K562 (cell line): ENCODE data around the gene ANKRD33. TPM values are rescaled to one million over a fixed set of nuclear protein-coding genes. Genes with fewer than 3 reads are reported as not detected.

Source experiments
- ATAC-seq: fragments of 200-7000 bp; cut with Tn5 transposase; 3 replicates; pipeline ENCODE4 v1.9.1; 2020; ENCODE audit warnings: moderate library complexity
- BruUV-seq: library from RNA; stranded (reverse); fragments of 400-500 nt; replicated peaks from 2 replicates; lab custom pipeline; 2021; lab: Mats Ljungman, UMichigan
- CTCF ChIA-PET: fragments of 300-600 bp; formaldehyde crosslinking; extraction: SDS; loops from one replicate; lab custom pipeline; 2021; ENCODE audit warnings: low intra/inter-chr PET ratio; lab: Yijun Ruan, JAX
- POLR2A ChIA-PET: fragments of 300-600, 350-650 bp; sonication (Branson Sonifier 250); formaldehyde crosslinking; extraction: SDS; loops from one replicate; lab custom pipeline; 2021; ENCODE audit warnings: antibody characterized with exemption, inconsistent platforms; lab: Yijun Ruan, JAX
- DNase-seq, 4 experiments: peaks; one replicate each; pipeline versions ENCODE4 v3.0.0 to v3.0.0-alpha.2; 2011 to 2018; ENCODE audit warnings: low spot score in 3 of 4, mixed read lengths in 3 of 4; ENCODE audit errors: extremely low read depth in 1 of 4
- FAIRE-seq: peaks from 2 replicates; lab custom pipeline; 2011; peaks lifted over from hg19 to GRCh38; lab: Jason Lieb, UNC
- H2AFZ ChIP-seq: 2 replicates; pipeline ENCODE4 v1.6.0; 2011; ENCODE audit warnings: low read depth, low read length, control low read depth, inconsistent platforms
- H3K27ac ChIP-seq: fragments of 200-600 bp; 3 replicates; pipeline ENCODE4 v1.8.0; 2011; ENCODE audit warnings: low read depth, mild to moderate bottlenecking, control low read depth, inconsistent platforms, low read length, moderate library complexity, mixed read lengths; ENCODE audit errors: extremely low read depth
- H3K27me3 ChIP-seq, 2 experiments: fragments of 300-600 bp in 1 of 2; 2 replicates in 1 of 2; 3 replicates in 1 of 2; pipeline versions ENCODE4 v1.6.0 to v1.8.0; 2011; ENCODE audit warnings: inconsistent platforms in 2 of 2, low read length in 2 of 2, mild to moderate bottlenecking in 1 of 2, mixed read lengths in 1 of 2, moderate library complexity in 1 of 2; ENCODE audit not compliant: control insufficient read depth in 2 of 2, insufficient read depth in 2 of 2
- H3K36me3 ChIP-seq: fragments of 300-600 bp; 3 replicates; pipeline ENCODE4 v1.8.0; 2011; ENCODE audit warnings: mild to moderate bottlenecking, low read length, inconsistent platforms; ENCODE audit not compliant: control insufficient read depth, insufficient read depth
- H3K4me1 ChIP-seq, 2 experiments: fragments of 200-600 bp in 1 of 2; replicated peaks in 1 of 2; 2 replicates in 1 of 2; 3 replicates in 1 of 2; pipeline versions ENCODE4 v1.5.1 to v1.8.0; 2011; ENCODE audit warnings: inconsistent platforms in 2 of 2, low read length in 2 of 2, mild to moderate bottlenecking in 1 of 2, mixed read lengths in 1 of 2, moderate library complexity in 1 of 2; ENCODE audit not compliant: control insufficient read depth in 2 of 2, insufficient read depth in 2 of 2
- H3K4me2 ChIP-seq: 2 replicates; pipeline ENCODE4 v1.6.1; 2011; ENCODE audit warnings: low read length, control low read depth, inconsistent platforms, mixed read lengths; ENCODE audit not compliant: insufficient read depth
- H3K4me3 ChIP-seq: fragments of 200-600 bp; sonication (generic), shearing (Covaris generic); 2 replicates; pipeline ENCODE4 v1.5.1; 2016; ENCODE audit warnings: control low read depth, inconsistent platforms
- H3K79me2 ChIP-seq: fragments of 200-600 bp; 3 replicates; pipeline ENCODE4 v1.8.0; 2011; ENCODE audit warnings: low read length, inconsistent platforms; ENCODE audit not compliant: control insufficient read depth, insufficient read depth
- H3K9ac ChIP-seq, 2 experiments: 2 replicates each; pipeline versions ENCODE4 v1.6.0 to v1.6.1; 2011; ENCODE audit warnings: low read depth in 2 of 2, low read length in 2 of 2, control low read depth in 1 of 2, inconsistent platforms in 1 of 2, mild to moderate bottlenecking in 1 of 2, mixed read lengths in 1 of 2; ENCODE audit not compliant: insufficient read depth in 1 of 2
- H3K9me1 ChIP-seq: one replicate; pipeline ENCODE4 v1.6.0; 2011; ENCODE audit warnings: inconsistent platforms, mild to moderate bottlenecking, low read length, moderate library complexity; ENCODE audit not compliant: control insufficient read depth, insufficient read depth
- H3K9me3 ChIP-seq: replicated peaks from 2 replicates; pipeline ENCODE4 v1.5.1; 2011; ENCODE audit warnings: low read depth, low read length, inconsistent platforms; ENCODE audit not compliant: control insufficient read depth, insufficient read depth
- H4K20me1 ChIP-seq: replicated peaks from 2 replicates; pipeline ENCODE4 v1.6.1; 2011; ENCODE audit warnings: low read length, inconsistent platforms, mixed read lengths; ENCODE audit not compliant: control insufficient read depth, insufficient read depth
- ETS2 ChIP-seq: IDR thresholded peaks from 2 replicates; pipeline ENCODE4 v1.6.1; 2016; ENCODE audit warnings: borderline replicate concordance, missing genetic modification characterization, mild to moderate bottlenecking, moderate library complexity, missing compliant biosample characterization; ENCODE audit not compliant: poor library complexity, severe bottlenecking
- HDAC6 ChIP-seq: IDR thresholded peaks from 2 replicates; pipeline ENCODE4 v1.6.1; 2012; ENCODE audit warnings: low read depth, mild to moderate bottlenecking, control low read depth, inconsistent platforms, low read length, moderate library complexity
- ILK ChIP-seq: fragments of 450-650 bp; IDR thresholded peaks from 2 replicates; pipeline ENCODE4 v1.6.1; 2016; ENCODE audit warnings: missing genetic modification characterization, low read depth, mild to moderate bottlenecking, missing compliant biosample characterization, moderate library complexity, borderline replicate concordance
- KAT8 ChIP-seq: fragments of 450-650 bp; IDR thresholded peaks from 2 replicates; pipeline ENCODE4 v1.6.1; 2016; ENCODE audit warnings: low read depth, mild to moderate bottlenecking
- KLF13 ChIP-seq: fragments of 450-650 bp; IDR thresholded peaks from 2 replicates; pipeline ENCODE4 v1.6.1; 2016; ENCODE audit warnings: missing genetic modification characterization, low read depth, mild to moderate bottlenecking, missing compliant biosample characterization, moderate library complexity, borderline replicate concordance
- NFYB ChIP-seq: IDR thresholded peaks from 2 replicates; pipeline ENCODE4 v1.6.1; 2011; ENCODE audit warnings: mild to moderate bottlenecking, moderate library complexity; ENCODE audit not compliant: insufficient read length; ENCODE audit errors: extremely low read depth
- NUFIP1 ChIP-seq: fragments of 450-650 bp; IDR thresholded peaks from 2 replicates; pipeline ENCODE4 v1.6.1; 2018; ENCODE audit not compliant: partially characterized antibody
- POLR2A ChIP-seq: fragments of 450-650 bp; conservative IDR thresholded peaks from 2 replicates; pipeline ENCODE4 v1.6.1; 2016
- SMAD1 ChIP-seq: fragments of 150-350 bp; IDR thresholded peaks from 2 replicates; pipeline ENCODE4 v1.6.1; 2014; ENCODE audit warnings: low read length, low read depth; ENCODE audit not compliant: partially characterized antibody
- SP1 ChIP-seq: sonication (generic); formaldehyde crosslinking; IDR thresholded peaks from 2 replicates; pipeline ENCODE4 v1.8.1; 2022; ENCODE audit warnings: mild to moderate bottlenecking, missing genetic modification reagents
- ZBTB17 ChIP-seq: fragments of 450-650 bp; formaldehyde crosslinking; IDR thresholded peaks from 2 replicates; pipeline ENCODE4 v1.4.0; 2020; ENCODE audit warnings: mild to moderate bottlenecking
- ZBTB33 ChIP-seq: sonication (generic); formaldehyde crosslinking; IDR thresholded peaks from 2 replicates; pipeline ENCODE4 v1.8.1; 2023; ENCODE audit warnings: mild to moderate bottlenecking, missing genetic modification reagents
- ZBTB5 ChIP-seq: fragments of 450-650 bp; IDR thresholded peaks from 2 replicates; pipeline ENCODE4 v1.6.1; 2017; ENCODE audit warnings: antibody characterized with exemption
- ZBTB7A ChIP-seq: IDR thresholded peaks from 2 replicates; pipeline ENCODE4 v1.6.1; 2011; ENCODE audit warnings: low read depth, mild to moderate bottlenecking, low read length, moderate library complexity, borderline replicate concordance; ENCODE audit not compliant: control insufficient read depth
- ZNF134 ChIP-seq: fragments of 250-450 bp; sonication (Bioruptor Pico); conservative IDR thresholded peaks from 2 replicates; pipeline ENCODE4 v1.4.0; 2020
- ZNF512 ChIP-seq: IDR thresholded peaks from 2 replicates; pipeline ENCODE4 v1.6.1; 2016; ENCODE audit warnings: missing genetic modification characterization, missing compliant biosample characterization
- WGBS: fragments of 100-300 bp; shearing (Covaris generic); methylation state at CpG from one replicate; pipeline ENCODE4 v1.1.6; 2016; ENCODE audit warnings: low coverage, mixed read lengths; ENCODE audit not compliant: insufficient coverage; ENCODE audit errors: missing lambda C conversion rate; 5-methylcytosine and 5-hydroxymethylcytosine counted together
- in situ Hi-C: fragments of 300-500 bp; cut with MboI; formaldehyde crosslinking; loops from 4 replicates; pipeline ENCODE4 v1.15.0; 2018; ENCODE audit warnings: inconsistent platforms, mixed read lengths
- intact Hi-C: fragments of 100-400 bp; cut with micrococcal nuclease; formaldehyde crosslinking; loops from 2 replicates; pipeline ENCODE4 v1.14.2; 2022
- polyA plus RNA-seq, 8 experiments: library from polyadenylated mRNA; depleted of rRNA in 4 of 8; stranded (reverse) in 5 of 8; unstranded in 3 of 8; fragments of >200 nt; fragmentation: Nextera tagmentation in 2 of 8; fragmentation: Illumina TruSeq in 1 of 8; extraction: Ambion mirVana in 2 of 8; extraction: Trizol in 1 of 8; gene quantifications; 2 replicates each; pipeline versions ENCODE4 v1.2.1 to v1.2.3, GENCODE V29; 2011 to 2014; ENCODE audit warnings: inconsistent platforms in 1 of 8, missing spikeins in 1 of 8
- total RNA-seq, 7 experiments: library from RNA; depleted of rRNA in 6 of 7; stranded (reverse); fragments of >200 nt in 6 of 7; fragmentation: Illumina TruSeq in 2 of 7; extraction: Trizol in 2 of 7; gene quantifications; 2 replicates each; pipeline versions ENCODE4 v1.2.1 to v1.2.3, GENCODE V29; 2011 to 2021; ENCODE audit warnings: low replicate concordance in 1 of 7

Gene ANKRD33
- total and polyA plus RNA-seq, 9 of the 15 experiments (the other 6 are each of a cell fraction or from before 2014, with no cell fraction given) = 0.04 to 0.11 (median 0.07) TPM; not detected in 4

- TF ChIP-seq ZBTB7A (0 out of 2 replicates have a peak, but pooled peaks have one; percentile 32), SP1 (CRISPR knock-in tag) (no peak)
Observed at GRCh38 chr12:51847643-51848325, 40.1 kb upstream of the ANKRD33 start (continued).

- no peak within 1 kb of the TSS for H3K27ac ChIP-seq
- H3K9me1 ChIP-seq = no peaks in the 10 kb centered on the region
- in situ Hi-C loops (no loop called here), intact Hi-C loops (no loop called here)
- WGBS = no CpG with 5 or more reads among the region's 51 CpGs
- no peak for FAIRE-seq
- H3K4me2 ChIP-seq = no peak within 1 kb of the TSS
- H3K79me2 ChIP-seq = no peaks in the 10 kb centered on the region
- H3K4me3 ChIP-seq = no peak within 1 kb of the TSS
- H4K20me1 ChIP-seq = peaks cover 14% of the 10 kb centered on the region; the same call in 1 of the 2 replicates
- ATAC-seq = no peak
- DNase-seq = no peak
- H3K9ac ChIP-seq = no peak within 1 kb of the TSS; a peak in 1 of 4 replicates
- BruUV-seq = no TSS peak
- ChIA-PET CTCF (no interaction called here), POLR2A (no interaction called here)
- no peaks in the 10 kb centered on the region for H3K9me3 ChIP-seq
- H3K4me1 ChIP-seq = peaks cover 0 to 21% of the 10 kb centered on the region in 2 experiments; a peak in 3 of 5 replicates
- no peaks in the 10 kb centered on the region for H3K36me3 ChIP-seq
- no peak within 1 kb of the TSS for H2AFZ ChIP-seq
- H3K27me3 ChIP-seq = peaks cover 30 to 63% of the 10 kb centered on the region in 2 experiments; a peak in 4 of 5 replicates
- TF ChIP-seq ZNF512 (tag) (no peak), ZNF134 (CRISPR knock-in tag) (no peak), ZBTB17 (no peak), NFYB (no peak), POLR2A (no peak), NUFIP1 (no peak), ZBTB5 (no peak), ZBTB33 (no peak), SMAD1 (no peak), KLF13 (tag) (no peak), ILK (tag) (no peak), KAT8 (no peak), HDAC6 (no peak), ETS2 (tag) (no peak)
Observed at GRCh38 chr12:51848326-51848727, 39.6 kb upstream of the ANKRD33 start, which contains the start of gene FIGNL2. Gene FIGNL2, minus strand, starts transcription at chr12:51848718. Its CDS starts 26,305 bp downstream, at chr12:51822413.
